ENCODE results near the gene GTF2H1.
A peak's percentile ranks its signal among the peaks of the same experiment; 100 is the strongest.

The GTF2H1 gene

GRCh38 chr11:18374956-18375355 is 52.6 kb downstream of the GTF2H1 start:
- no peak overlapping the region for H3K27ac ChIP-seq
- DNase-seq (ENCODE audit: low spot score), result no peak
- ChIA-PET POLR2A (ENCODE audit: low non-redundant PET) (no interaction called here), CTCF (interaction anchor here (0.6 kb wide), 1 partner anchor 204 kb away, joined by 3 read pairs; no protein-coding TSS in a partner anchor)
- TF ChIP-seq, protein P1, sequence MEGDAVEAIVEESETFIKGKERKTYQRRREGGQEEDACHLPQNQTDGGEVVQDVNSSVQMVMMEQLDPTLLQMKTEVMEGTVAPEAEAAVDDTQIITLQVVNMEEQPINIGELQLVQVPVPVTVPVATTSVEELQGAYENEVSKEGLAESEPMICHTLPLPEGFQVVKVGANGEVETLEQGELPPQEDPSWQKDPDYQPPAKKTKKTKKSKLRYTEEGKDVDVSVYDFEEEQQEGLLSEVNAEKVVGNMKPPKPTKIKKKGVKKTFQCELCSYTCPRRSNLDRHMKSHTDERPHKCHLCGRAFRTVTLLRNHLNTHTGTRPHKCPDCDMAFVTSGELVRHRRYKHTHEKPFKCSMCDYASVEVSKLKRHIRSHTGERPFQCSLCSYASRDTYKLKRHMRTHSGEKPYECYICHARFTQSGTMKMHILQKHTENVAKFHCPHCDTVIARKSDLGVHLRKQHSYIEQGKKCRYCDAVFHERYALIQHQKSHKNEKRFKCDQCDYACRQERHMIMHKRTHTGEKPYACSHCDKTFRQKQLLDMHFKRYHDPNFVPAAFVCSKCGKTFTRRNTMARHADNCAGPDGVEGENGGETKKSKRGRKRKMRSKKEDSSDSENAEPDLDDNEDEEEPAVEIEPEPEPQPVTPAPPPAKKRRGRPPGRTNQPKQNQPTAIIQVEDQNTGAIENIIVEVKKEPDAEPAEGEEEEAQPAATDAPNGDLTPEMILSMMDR (conservative IDR thresholded peaks at IDR 0.05; ENCODE audit: low read depth), result no peak

- ChIA-PET POLR2A (ENCODE audit: low non-redundant PET) (no interaction called here), CTCF (no interaction called here)
- no peak for DNase-seq (ENCODE audit: low spot score)
- TF ChIP-seq, protein P1 (conservative IDR thresholded peaks at IDR 0.05; ENCODE audit: low read depth), result no peak
- H3K27ac ChIP-seq, result no peak overlapping the region
Measured at GRCh38 chr11:18375941-18376340, 53.6 kb downstream of the GTF2H1 start.

GRCh38 chr11:18379201-18379600 is 56.8 kb downstream of the GTF2H1 start:
- DNase-seq (ENCODE audit: low spot score), result no peak
- H3K27ac ChIP-seq, result peak overlapping the region; percentile 26; the same call in 1 of the 2 replicates
- POLR2A ChIA-PET (ENCODE audit: low non-redundant PET), result no interaction called here
- TF ChIP-seq, protein P1 (conservative IDR thresholded peaks at IDR 0.05; ENCODE audit: low read depth), result no peak
- CTCF ChIA-PET, result no interaction called here

- TF ChIP-seq, protein P1 (conservative IDR thresholded peaks at IDR 0.05; ENCODE audit: low read depth), result no peak
- peak; percentile 92 for DNase-seq (ENCODE audit: low spot score)
- H3K27ac ChIP-seq, result peak overlapping the region; percentile 100
- ChIA-PET POLR2A (ENCODE audit: low non-redundant PET) (interaction anchor here (2.2 kb wide), 1 partner anchor 11 kb away, joined by 38 read pairs; the partner anchor contains the start of gene LDHA), CTCF (interaction anchor here (0.5 to 1.4 kb wide), 2 partner anchors 9 to 11 kb away, joined by 3 to 5 read pairs; partner anchors contain the start of gene LDHA)
Measured at GRCh38 chr11:18383388-18384156, 61.2 kb downstream of the GTF2H1 start.

- ChIA-PET POLR2A (ENCODE audit: low non-redundant PET) (interaction anchor here (2.2 kb wide), 1 partner anchor 11 kb away, joined by 38 read pairs; the partner anchor contains the start of gene LDHA), CTCF (interaction anchor here (0.5 to 1.4 kb wide), 2 partner anchors 8 to 11 kb away, joined by 3 to 5 read pairs; partner anchors contain the start of gene LDHA)
- peak overlapping the region; percentile 100 for H3K27ac ChIP-seq
- DNase-seq (ENCODE audit: low spot score), result peak; percentile 69
- TF ChIP-seq, protein P1 (conservative IDR thresholded peaks at IDR 0.05; ENCODE audit: low read depth), result no peak
Measured at GRCh38 chr11:18384157-18384641, 61.8 kb downstream of the GTF2H1 start.

DNA sequence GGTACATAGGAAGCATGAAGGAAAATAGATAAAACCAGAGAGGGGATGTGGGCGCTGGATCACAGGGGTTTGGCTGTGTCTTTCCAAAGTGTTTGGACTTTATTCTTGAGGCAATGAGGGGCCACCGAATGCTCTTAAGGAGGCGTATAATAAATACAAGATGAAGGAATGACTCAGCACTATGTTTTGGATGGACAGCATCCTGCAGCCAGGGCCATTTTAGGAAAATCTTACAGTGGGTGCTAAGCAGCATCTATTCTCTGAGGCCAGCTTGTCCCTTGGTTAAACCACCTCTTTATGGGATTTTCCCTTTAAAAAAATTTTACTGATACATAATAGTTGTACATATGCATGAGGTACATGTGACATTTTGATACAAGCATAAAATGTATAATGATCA is 67.7 kb downstream of the GTF2H1 start:
- ChIA-PET POLR2A (ENCODE audit: low non-redundant PET) (no interaction called here), CTCF (no interaction called here)
- DNase-seq (ENCODE audit: low spot score), result no peak
- TF ChIP-seq, protein P1 (conservative IDR thresholded peaks at IDR 0.05; ENCODE audit: low read depth), result no peak
- no peak overlapping the region for H3K27ac ChIP-seq
